Measurements from ENCODE around the gene CCDC171. TPM values are rescaled to one million over a fixed set of nuclear protein-coding genes. Genes with fewer than 3 reads are reported as not detected.

CCDC171 gene
- total RNA-seq, 1 donor from 2014 or later, result 28.9 TPM

DNA sequence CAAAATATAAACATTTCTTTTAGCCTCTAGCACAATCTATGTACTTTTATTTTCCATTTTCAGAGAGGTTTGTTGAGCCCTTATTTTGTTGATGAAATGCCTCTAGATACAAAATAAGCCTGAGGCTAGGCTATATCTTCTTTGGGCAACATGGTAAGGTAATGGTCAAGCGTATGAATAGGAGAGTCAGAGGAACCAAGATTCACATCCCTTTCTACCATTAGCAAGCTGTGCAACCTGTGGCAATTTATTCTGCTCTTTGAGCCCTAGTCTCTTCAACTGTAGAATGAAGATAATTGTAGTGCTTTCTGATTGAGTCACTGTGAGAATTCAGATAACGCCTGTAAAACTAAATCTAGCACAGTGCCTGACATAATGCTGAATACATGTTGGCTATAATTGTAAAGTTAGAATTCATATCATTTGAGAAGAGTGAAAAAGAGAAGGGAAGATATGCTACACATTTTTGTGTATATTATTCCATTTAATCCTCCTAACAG lies 412.5 kb downstream of the CCDC171 start:
- no peak for DNase-seq (ENCODE audit: low spot score in 2 of 2)

DNA sequence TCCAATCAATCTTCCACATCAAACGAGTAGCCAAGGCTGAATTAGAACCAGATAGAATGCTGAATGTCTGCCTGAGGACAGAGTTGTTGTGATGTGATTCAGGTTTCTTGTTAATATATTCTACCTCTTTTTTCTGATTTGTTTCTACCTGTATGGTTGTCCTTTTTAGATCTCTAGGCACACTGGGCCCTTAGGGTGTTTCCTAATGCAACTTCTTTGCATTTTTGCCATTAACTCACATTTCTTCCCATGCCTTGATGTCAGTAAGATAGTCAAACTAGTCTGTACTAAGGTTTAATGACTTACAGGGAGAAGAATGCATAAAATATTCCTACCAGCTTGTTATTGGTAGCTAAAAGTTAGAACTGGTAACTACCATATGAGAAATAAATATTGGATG lies 413.6 kb downstream of the CCDC171 start:
- no peak for FAIRE-seq
- no peak for DNase-seq (ENCODE audit: low spot score in 2 of 2)

More for the DNA sequence above, 412.5 kb downstream of the CCDC171 start:
- no peak for FAIRE-seq

DNA sequence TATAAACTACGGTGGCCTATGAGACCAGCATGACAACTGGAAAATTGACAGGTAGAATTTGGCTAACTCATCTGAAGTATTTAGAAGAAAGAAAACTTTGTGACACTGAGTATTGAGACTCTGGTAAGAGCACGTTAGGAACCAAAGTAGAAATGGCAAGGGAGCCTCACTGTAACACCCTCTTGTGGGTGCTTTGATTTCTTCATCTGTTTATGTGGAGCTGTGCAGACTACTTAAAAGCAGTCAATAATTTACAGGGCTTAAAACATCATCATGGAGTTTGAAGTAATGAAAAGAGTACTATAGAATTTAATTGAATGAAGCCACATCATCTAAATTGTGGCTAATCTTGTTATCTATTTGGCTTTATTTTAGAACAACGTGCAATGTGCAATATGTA lies 414.2 kb downstream of the CCDC171 start:
- no peak for FAIRE-seq
- no peak for DNase-seq (ENCODE audit: low spot score in 2 of 2)

DNA sequence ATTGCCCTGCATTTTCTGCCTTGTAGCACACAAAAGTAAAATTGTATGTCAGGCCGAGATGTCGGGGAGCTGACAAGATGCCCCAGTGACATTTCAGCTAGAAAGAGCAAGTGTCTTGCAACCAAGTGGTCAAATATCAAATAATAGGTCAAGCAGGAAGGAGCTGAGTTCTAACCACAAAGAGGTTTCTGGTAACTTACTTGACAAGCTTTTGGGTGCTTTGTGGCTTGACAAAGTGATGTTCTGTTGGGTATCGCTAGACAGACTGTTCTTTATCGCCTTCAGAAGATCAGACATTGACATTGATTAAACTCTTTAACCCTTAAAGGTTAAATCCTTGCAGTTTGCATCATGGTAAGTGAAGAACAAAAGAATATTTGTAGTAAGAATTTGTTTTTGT lies 419.9 kb downstream of the CCDC171 start:
- DNase-seq (ENCODE audit: low spot score in 2 of 2) (no peak), FAIRE-seq (no peak)

DNA sequence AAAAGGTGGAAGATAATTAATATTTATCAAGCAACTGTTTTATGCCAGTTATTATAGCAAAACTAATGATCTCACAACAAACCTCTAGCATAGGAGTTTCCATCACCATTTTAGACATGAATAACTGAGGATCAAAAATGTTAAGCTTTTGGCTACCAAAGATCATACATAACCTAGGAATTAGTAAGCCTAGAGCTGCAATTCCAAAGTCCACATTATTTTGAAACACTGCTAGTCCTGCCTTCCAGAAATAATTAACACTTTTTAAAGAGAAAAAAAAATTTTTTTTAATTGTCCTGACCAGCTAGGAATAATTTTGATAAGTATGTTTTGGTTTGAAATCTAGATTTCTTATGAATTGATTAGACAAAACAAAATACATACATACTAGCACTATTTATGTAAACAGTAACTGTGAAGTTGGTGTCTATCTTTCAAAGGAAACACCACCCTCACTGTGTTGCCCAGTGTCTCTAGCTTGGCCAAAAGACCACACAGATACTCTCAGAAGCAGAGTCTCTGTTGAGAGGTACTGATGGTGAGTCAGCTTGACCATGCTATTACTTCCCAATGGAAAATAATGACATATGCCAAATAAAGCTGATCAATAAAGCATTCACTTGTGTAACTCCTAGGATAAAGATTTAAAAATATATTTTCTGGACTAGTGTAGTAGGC lies 422.4 kb downstream of the CCDC171 start:
- FAIRE-seq (no peak), DNase-seq (ENCODE audit: low spot score in 2 of 2) (no peak)

DNA sequence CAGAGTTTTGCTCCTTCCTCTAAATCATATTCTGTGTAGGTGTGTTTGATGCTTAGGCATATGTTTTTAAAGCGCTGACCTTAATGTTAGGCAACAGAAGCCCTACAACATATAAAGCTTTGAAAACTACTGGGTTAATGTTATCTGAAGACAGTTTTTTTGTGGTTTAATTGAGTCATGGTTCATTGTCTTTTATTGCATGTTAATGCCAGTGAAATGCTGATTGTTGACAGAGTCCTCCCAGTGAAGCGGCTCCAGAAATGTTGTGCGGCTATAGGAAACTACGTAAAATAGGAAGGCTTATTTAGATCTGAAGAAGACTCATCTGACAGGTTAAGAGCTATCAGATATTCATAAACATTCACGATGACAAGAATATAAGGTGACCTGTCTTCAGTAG lies 424.6 kb downstream of the CCDC171 start:
- FAIRE-seq (no peak), DNase-seq (ENCODE audit: low spot score in 2 of 2) (no peak)

DNA sequence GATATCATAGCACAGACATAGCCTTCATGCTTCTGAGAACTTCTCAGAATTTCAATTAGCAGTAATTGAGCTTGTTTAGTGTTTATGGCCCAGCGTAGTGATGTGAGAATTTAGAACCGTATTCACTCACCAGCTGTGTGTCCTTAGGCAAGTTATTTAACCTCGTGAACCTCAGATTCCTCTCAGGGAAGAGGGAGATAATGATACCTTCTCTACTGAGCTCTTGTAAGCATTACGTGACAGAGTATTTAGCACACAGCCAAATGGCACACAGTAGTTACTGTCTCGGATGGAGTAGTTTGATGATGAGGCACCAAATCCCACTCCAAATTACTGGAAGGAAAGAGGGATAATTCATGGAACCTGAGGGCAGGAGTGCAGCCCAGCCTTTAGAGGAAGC lies 429.3 kb downstream of the CCDC171 start:
- no peak for FAIRE-seq
- DNase-seq (ENCODE audit: low spot score in 2 of 2), result no peak

DNA sequence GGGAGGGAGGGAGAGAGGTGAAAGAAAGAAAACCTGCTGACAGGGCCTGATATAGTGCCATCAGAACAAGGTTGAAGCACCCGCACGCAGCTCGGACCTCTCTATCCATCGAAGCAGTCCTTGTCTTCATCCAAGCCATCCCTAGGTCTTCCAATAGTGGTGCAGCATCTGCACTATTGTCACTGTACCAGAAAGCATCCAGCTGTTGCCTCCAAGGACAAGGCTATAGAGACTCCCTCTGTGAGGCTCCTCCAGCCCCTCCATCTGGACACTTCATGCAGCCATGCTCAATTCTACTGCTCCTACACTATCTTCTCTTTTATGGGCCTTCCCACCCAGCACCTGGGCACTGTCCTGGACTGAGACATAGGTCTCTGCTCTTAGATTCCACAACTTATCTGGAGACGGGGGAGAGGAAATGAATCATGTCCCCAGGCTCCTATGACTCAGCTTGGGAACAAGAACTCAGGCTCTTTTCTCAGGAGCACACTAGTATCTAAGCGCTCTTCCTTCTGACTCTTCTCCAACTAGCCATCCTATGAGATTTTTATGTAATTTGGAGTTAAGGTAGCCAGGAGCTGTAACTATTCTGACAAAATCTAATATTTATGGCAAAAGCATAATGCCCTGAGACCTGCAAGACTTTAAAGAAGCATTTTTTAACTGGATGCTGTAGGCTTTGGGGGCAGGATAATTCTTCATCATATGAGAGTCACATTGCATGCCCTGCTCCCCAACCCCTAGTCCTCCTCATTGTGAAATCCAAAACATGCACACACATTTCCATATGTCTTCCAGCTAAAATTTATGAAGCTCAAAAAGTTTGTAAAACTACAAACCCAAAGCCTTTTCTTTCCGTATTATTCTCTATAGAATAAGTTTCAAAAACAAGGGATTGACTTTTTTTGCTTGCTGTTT lies 446.8 kb downstream of the CCDC171 start:
- FAIRE-seq, result no peak

DNA sequence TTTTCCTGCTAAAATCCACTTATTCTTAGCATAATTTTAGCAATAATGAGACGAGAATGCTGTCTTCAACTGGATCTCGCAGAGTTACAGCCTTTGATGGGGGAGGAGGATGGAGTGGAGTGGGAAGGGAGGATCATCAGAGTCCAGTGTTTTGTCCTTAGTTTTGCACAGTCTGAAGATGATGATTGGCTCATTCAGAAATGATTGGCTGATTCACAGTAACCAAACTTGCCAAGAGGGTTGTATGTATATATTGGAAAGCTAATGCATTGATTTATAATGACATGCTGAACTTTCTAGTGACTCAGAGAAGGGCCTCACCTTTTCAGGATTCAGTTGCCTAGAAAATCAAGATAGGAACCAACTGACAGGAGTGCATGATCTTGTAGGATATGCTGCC lies 448.0 kb downstream of the CCDC171 start:
- DNase-seq (ENCODE audit: low spot score in 2 of 2) (no peak), FAIRE-seq (no peak)

More for the DNA sequence above, 446.8 kb downstream of the CCDC171 start:
- no peak for DNase-seq (ENCODE audit: low spot score in 2 of 2)

DNA sequence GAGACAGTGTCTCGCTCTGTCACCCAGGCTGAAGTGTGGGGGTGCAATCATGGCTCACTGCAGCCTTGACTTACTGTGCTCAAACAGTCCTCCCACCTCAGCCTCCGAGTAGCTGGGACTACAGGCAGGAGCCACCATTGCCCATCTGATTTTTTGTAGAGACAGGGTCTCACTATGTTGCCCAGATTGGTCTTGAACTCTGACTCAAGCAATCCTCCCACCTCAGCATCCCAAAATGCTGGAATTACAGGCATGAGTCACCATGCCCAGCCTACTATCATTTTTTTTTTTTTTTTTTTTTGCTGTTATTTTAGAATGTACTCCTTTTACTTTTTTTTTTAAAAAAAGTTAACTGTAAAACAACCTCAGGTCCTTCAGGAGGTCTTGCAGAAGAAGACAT lies 449.0 kb downstream of the CCDC171 start:
- no peak for DNase-seq (ENCODE audit: low spot score in 2 of 2)

DNA sequence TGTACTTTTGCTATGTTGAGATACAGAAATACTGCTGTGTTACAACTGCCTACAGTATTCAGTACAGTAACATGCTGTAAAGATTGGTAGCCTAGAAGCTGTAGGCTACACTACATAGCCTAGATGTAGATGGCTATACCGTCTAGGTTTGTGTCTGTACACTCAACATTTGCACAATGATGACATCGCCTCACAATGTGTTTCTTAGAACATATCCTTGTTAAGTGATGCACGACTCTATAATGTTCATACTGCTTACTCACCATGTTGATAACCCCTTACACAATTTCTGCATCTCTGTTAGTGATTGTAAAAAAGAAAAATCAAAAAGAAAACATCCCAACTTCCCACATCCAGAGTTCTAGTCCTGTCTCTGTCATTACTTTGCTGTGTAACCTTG lies 450.0 kb downstream of the CCDC171 start:
- FAIRE-seq (no peak), DNase-seq (ENCODE audit: low spot score in 2 of 2) (no peak)

More for the DNA sequence above, 449.0 kb downstream of the CCDC171 start:
- no peak for FAIRE-seq

DNA sequence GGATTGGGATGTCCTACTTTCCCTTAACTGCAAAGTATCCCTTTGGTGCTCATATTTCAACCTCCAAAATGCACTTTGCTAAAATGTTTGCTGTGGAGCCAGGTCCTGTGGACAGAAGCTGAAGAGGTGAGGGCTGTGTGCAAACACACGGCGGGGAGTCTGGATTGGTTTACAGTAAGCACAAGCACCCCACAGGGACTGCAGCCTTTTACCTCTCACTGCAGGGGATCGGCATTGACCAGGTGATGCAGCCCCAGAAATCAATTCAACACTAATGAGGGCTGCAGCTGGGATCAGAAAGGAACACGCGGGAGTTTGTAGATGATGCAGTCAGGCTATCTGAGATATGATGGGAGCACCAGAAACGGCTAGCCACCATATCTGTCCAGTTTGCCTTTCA lies 450.9 kb downstream of the CCDC171 start:
- FAIRE-seq, result no peak
- DNase-seq (ENCODE audit: low spot score in 2 of 2), result no peak

DNA sequence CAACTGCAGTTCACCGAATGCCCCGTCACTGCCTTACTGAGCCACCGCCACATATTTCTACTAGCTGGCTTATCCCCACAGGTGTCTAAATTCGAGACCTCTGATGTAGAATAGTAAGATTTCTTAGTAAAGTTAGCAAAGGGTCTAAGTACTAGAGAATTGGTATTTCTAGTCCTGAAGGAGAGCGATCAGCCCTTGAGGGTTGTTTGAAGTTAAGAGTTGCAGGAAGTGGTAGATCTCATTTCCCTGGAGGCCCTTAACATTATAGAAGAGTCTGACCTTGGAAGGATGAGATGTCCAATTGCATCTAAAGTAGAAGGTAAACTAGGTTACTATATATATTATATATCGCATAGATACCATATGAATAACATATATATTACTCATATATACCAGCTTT lies 451.8 kb downstream of the CCDC171 start:
- FAIRE-seq, result no peak

DNA sequence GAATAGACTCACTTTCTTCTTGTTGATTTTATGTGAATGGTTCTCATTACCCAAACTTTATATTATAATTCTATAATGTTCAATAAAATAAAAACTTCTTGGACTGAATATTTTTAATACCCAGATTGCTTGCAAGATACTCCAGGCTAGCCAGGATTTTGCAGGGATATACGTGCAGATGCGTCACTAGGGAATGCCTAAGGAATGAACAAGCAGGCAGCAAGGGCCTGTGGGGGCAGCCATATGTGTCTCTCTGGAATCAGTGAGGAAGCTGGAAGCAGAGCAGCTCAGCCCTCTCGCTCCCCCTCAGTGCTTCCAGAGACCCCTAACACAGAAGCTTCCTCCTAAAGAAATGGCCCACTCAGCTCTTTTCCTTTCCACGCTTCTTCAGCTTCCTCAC lies 457.4 kb downstream of the CCDC171 start:
- FAIRE-seq, result no peak
- no peak for DNase-seq (ENCODE audit: low spot score in 2 of 2)

More for the DNA sequence above, 451.8 kb downstream of the CCDC171 start:
- no peak for DNase-seq (ENCODE audit: low spot score in 2 of 2)

DNA sequence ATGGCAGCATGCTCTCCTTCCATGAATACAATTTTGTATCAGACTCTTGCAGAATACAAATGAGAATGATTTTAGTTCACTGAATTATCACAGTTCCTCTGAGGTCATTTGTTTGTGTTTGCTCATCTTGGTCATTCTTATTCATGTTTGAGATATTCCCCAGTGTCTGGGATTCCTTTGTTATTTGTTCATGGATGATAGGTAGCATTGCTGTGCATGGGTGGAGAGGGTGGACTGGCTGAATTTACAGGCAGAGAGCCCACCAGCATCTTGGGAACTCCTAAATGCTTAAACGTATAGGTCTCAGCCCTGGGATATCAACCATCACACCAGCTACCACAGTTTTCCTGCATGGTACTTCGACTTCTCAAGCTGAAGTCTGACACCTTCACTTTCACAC lies 459.8 kb downstream of the CCDC171 start:
- no peak for FAIRE-seq
- DNase-seq (ENCODE audit: low spot score in 2 of 2), result no peak

DNA sequence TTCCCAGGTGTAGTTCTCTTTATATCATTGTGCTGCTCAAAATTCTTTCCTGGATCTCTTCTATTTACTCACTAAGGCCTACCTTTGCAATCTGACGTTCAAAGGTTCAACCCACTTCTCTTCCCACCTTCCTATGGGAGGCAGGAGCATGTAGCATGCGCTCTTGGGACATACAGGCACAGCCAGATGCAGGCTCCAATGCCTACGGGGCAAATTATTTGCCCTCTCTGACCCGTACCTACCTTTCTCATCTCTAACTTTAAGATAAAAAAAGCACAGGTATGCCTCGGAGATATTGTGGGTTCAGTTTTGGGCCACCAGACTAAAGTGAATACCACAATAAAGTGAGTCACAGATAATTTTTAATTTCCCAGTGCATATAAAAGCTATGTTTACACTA lies 460.5 kb downstream of the CCDC171 start:
- DNase-seq (ENCODE audit: low spot score in 2 of 2) (no peak), FAIRE-seq (no peak)

DNA sequence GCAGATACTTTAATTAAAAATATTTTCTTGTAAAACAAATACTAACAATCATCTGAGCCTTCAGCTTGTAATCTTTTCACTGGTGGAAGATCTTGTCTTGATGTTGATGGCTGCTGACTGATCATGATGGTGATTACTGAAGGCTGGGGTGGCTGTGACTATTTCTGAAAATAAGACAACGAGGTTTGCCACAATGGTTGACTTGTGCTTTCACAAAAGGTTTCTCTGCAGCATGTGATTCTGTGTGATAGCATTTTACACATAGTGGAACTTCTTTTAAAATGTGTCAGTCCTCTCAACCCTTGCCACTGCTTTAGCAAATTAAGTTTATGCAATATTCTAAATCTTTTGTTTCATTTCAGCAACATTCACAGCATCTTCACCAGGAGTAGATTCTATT lies 461.0 kb downstream of the CCDC171 start:
- no peak for FAIRE-seq
- DNase-seq (ENCODE audit: low spot score in 2 of 2), result no peak

DNA sequence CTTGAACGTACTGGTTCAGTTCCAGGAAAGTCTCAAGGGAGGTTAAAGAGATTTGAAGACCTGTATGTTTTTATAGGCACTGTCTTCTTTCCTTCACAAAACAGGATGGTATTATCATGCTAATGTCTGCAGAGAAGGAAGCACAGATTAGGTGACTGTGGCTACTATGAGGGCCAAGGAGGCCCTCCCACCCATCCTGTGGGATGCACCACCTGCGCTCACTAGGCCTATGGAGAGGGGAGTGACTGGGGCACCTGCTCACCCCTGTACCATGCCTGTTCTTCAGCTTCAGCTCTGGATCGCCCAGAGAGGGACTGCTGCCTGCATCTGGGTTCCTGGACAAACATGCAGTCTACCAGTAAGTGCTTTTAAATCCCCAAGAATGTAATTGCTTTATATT lies 469.4 kb downstream of the CCDC171 start:
- no peak for DNase-seq (ENCODE audit: low spot score in 2 of 2)
- no peak for FAIRE-seq

DNA sequence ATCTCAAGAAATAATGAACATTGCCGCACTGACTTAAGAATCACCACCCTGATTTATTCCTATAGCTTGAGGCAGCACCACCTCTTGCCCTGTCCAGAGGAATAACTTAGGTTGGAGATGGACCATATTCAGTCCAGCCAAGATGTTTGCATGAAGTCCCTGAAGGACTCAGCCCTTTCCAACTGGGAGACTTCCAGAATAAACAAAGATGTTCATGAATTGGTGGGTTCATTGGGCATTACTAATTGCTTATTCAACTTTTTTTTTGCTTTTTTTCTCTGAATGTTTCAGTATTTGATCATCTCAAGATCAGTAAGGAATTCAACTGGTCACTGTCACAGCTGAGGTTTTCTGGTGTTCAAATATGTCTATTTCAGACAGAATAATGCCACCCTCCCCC lies 470.6 kb downstream of the CCDC171 start:
- FAIRE-seq, result no peak
- DNase-seq (ENCODE audit: low spot score in 2 of 2), result no peak

Data from frontal cortex (tissue), 4 donors.